CD4-positive, CD25-positive, alpha-beta regulatory T cell (primary cell): ENCODE measurements around the gene FCN2. TPM values are rescaled to one million over a fixed set of nuclear protein-coding genes. Genes with fewer than 3 reads are reported as not detected.
A peak's percentile ranks its signal among the peaks of the same experiment; 100 is the strongest.

ENCODE experiments used
- ATAC-seq, 2 donors: fragments of 150-1000 bp; cut with Tn5 transposase; one replicate each; pipeline ENCODE4 v1.10.0; 2021; ENCODE audit warnings: low read depth in 2 of 2, moderate number of reproducible peaks in 2 of 2, moderate library complexity in 1 of 2
- DNase-seq, 3 donors: peaks; one replicate each; pipeline versions ENCODE4 v3.0.0 to v3.0.0-alpha.2; 2012 to 2022; ENCODE audit warnings: mixed read lengths in 1 of 3
- H3K27ac ChIP-seq: one replicate; pipeline ENCODE4 v1.7.0; 2013; ENCODE audit warnings: mild to moderate bottlenecking, low read length; ENCODE audit not compliant: insufficient read depth, poor library complexity, severe bottlenecking
- H3K27me3 ChIP-seq: one replicate; pipeline ENCODE4 v1.7.0; 2013; ENCODE audit warnings: low read length; ENCODE audit not compliant: control insufficient read depth, insufficient read depth
- H3K36me3 ChIP-seq: one replicate; pipeline ENCODE4 v1.7.0; 2013; ENCODE audit warnings: mild to moderate bottlenecking, low read length, moderate library complexity; ENCODE audit not compliant: control insufficient read depth, insufficient read depth
- H3K4me1 ChIP-seq: 2 replicates; pipeline ENCODE4 v1.7.0; 2013; ENCODE audit warnings: mild to moderate bottlenecking, low read length; ENCODE audit not compliant: insufficient read depth, control insufficient read depth, poor library complexity, severe bottlenecking
- H3K4me3 ChIP-seq: one replicate; pipeline ENCODE4 v1.7.0; 2013; ENCODE audit warnings: low read depth, mild to moderate bottlenecking, low read length, moderate library complexity
- H3K9me3 ChIP-seq, 2 experiments: 1 replicate in 1 of 2; 2 replicates in 1 of 2; pipeline ENCODE4 v1.7.0; 2013; ENCODE audit warnings: low read length in 2 of 2, mild to moderate bottlenecking in 1 of 2, moderate library complexity in 1 of 2; ENCODE audit not compliant: control insufficient read depth in 2 of 2
- H3K27ac Mint-ChIP-seq, 3 donors: one replicate each; pipeline ENCODE4 v1.8.0; 2020 to 2022; ENCODE audit warnings: mild to moderate bottlenecking in 3 of 3, mixed read lengths in 3 of 3, moderate library complexity in 2 of 3
- H3K27me3 Mint-ChIP-seq: one replicate; pipeline ENCODE4 v1.8.0; 2022; ENCODE audit warnings: mild to moderate bottlenecking, mixed read lengths
- H3K36me3 Mint-ChIP-seq: one replicate; pipeline ENCODE4 v1.8.0; 2020; ENCODE audit warnings: mixed read lengths
- H3K4me1 Mint-ChIP-seq, 4 donors: one replicate each; pipeline ENCODE4 v1.8.0; 2020 to 2022; ENCODE audit warnings: mixed read lengths in 4 of 4, mild to moderate bottlenecking in 1 of 4
- H3K4me3 Mint-ChIP-seq, 4 donors: one replicate each; pipeline ENCODE4 v1.8.0; 2020 to 2022; ENCODE audit warnings: mild to moderate bottlenecking in 4 of 4, mixed read lengths in 4 of 4, moderate library complexity in 3 of 4
- H3K9me3 Mint-ChIP-seq, 7 donors: one replicate each; pipeline ENCODE4 v1.8.0; 2020 to 2022; ENCODE audit warnings: mixed read lengths in 7 of 7, mild to moderate bottlenecking in 3 of 7, moderate library complexity in 2 of 7
- polyA plus RNA-seq, 4 donors: library from polyadenylated mRNA; unstranded; fragments of 300-500 nt; fragmentation: Illumina TruSeq; gene quantifications; one replicate each; pipeline ENCODE4 v1.2.3, GENCODE V29; 2021
- total RNA-seq: library from RNA; stranded (reverse); gene quantifications from one replicate; pipeline ENCODE4 v1.2.3, GENCODE V29; 2022

The FCN2 gene
- total and polyA plus RNA-seq, 5 donors from 2014 or later, result not detected

DNA sequence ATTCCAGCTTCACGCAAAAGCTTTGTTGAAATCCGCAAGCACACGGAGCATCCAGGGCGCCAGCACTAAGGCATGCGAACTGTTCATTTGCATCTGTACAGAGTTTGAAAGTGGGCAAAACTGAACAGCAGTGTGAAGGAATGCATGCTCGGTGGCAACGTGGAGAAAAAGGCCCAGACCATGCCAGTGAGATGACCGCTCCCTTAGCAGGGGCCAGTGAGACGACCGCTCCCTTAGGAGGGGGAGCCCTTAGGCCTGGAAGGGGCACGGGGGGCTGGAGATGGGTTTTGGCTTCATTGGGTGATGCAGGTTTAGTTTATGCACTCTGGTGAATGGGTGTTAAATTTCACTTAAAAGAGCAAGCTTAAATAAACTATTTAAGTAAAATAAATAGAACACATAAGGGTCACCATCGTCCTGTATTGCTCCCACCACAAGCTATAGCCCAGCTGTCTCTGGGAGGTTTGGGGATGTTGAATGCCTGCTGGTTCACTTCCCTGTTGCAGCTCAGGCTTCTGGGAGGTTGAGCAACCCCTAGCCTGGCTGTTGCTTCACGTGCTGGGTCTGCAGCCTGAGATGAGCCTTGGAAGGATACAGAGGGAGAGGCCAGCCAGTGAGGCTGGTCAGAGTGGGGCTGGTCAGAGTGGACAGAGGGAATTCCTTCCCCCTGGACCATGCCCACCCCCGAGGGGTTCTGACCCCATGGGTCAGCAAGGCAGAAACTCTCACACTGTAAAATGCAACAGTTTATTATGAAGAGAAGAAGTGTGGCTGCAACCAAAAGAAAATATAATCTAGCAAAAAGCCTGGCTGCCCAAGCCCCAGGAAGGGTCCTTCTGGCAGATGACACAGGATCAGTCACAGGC is 41.7 kb downstream of the FCN2 start:
- ATAC-seq (no peak), DNase-seq (no peak)
- Mint-ChIP-seq H3K9me3 (peaks cover 0 to 14% (median 0%) of the 10 kb centered on the region in 7 donors), H3K27me3 (no peaks in the 10 kb centered on the region), H3K36me3 (no peaks in the 10 kb centered on the region), H3K4me3 (no peak overlapping the region), H3K4me1 (no peaks in the 10 kb centered on the region), H3K27ac (no peak overlapping the region)
- no peaks in the 10 kb centered on the region for H3K27me3 ChIP-seq
- no peaks in the 10 kb centered on the region for H3K4me1 ChIP-seq
- H3K36me3 ChIP-seq, result no peaks in the 10 kb centered on the region
- no peak overlapping the region for H3K27ac ChIP-seq
- peaks cover 0 to 10% of the 10 kb centered on the region in 2 experiments for H3K9me3 ChIP-seq
- H3K4me3 ChIP-seq, result no peak overlapping the region

DNA sequence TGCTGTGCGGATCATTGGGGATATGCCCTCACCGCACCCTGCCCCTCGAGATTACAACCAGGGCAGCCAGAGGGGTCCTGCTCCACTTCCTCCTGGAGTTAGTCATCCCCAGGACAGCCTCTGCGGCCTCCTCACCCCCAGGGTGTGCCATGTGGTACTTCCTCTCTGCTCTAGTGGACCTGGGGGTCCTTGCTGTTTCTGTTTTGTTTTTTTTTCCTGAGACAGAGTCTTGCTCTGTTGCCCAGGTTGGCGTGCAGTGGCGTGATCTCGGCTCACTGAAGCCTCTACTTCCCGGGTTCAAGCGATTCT is 42.3 kb downstream of the FCN2 start:
- H3K36me3 ChIP-seq, result no peaks in the 10 kb centered on the region
- ATAC-seq (no peak), DNase-seq (no peak)
- H3K27me3 ChIP-seq, result no peaks in the 10 kb centered on the region
- Mint-ChIP-seq H3K9me3 (peaks cover 0 to 14% (median 0%) of the 10 kb centered on the region in 7 donors), H3K27ac (no peak overlapping the region), H3K36me3 (no peaks in the 10 kb centered on the region), H3K4me1 (no peaks in the 10 kb centered on the region), H3K4me3 (no peak overlapping the region), H3K27me3 (no peaks in the 10 kb centered on the region)
- peaks cover 0 to 10% of the 10 kb centered on the region in 2 experiments for H3K9me3 ChIP-seq
- H3K4me1 ChIP-seq, result no peaks in the 10 kb centered on the region
- H3K4me3 ChIP-seq, result no peak overlapping the region
- H3K27ac ChIP-seq, result no peak overlapping the region

DNA sequence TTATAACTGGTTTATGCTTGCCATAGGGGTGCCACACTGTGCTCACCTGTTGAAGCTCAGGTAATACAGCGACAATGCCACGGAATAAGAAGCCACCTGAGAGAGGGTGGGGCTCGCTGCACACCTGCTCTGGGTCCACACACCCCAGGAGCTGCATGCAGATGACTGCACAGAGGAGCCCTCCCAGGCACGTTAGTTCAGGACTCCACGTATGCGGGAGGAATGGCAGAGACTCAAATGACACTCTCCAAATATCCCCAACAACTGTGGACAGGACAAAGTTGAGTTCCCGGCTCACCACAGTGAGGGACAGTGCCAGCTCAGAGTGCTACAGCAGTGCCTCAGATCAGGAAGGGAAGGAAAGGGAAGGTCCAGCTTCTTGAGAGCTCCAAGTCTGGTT is 42.9 kb downstream of the FCN2 start:
- DNase-seq, result no peak

DNA sequence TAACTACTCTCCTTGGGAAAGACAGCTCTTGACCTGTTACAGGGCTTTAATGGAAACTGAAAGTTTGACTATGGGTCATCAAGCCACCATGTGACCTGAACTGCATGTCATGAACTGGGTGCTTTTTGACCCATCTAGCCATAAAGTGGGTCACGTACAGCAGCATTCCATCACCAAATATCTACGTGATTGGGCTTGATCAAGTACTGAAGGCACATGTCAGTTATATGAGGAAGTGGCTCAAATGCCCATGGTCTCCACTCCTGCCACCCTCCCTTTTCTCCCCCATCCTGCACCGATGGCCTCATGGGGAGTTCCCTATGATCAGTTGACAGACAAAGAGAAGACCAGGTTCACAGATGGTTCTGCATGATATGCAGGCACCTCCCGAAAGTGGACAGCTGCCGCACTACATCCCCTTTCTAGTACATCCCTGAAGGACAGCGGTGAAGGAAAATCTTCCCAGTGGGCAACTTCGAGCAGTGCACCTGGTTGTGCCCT is 44.5 kb downstream of the FCN2 start:
- H3K36me3 Mint-ChIP-seq, result no peaks in the 10 kb centered on the region
- H3K27me3 Mint-ChIP-seq, result no peaks in the 10 kb centered on the region
- no peak overlapping the region for H3K27ac Mint-ChIP-seq
- no peaks in the 10 kb centered on the region for H3K36me3 ChIP-seq
- H3K27ac ChIP-seq, result no peak overlapping the region
- ATAC-seq (no peak), DNase-seq (no peak)
- H3K4me3 ChIP-seq, result no peak overlapping the region
- no peaks in the 10 kb centered on the region for H3K4me1 Mint-ChIP-seq
- no peaks in the 10 kb centered on the region for H3K27me3 ChIP-seq
- no peaks in the 10 kb centered on the region for H3K4me1 ChIP-seq
- H3K4me3 Mint-ChIP-seq, result no peak overlapping the region
- H3K9me3 ChIP-seq, result no peaks in the 10 kb centered on the region
- H3K9me3 Mint-ChIP-seq, result peaks cover 0 to 2% (median 0%) of the 10 kb centered on the region in 7 donors

More for the DNA sequence above, 42.9 kb downstream of the FCN2 start:
- Histone ChIP-seq H3K4me3 (no peak overlapping the region), H3K36me3 (no peaks in the 10 kb centered on the region), H3K27me3 (no peaks in the 10 kb centered on the region), H3K4me1 (no peaks in the 10 kb centered on the region), H3K27ac (no peak overlapping the region), H3K9me3 (peaks cover 0 to 10% of the 10 kb centered on the region in 2 experiments)
- Mint-ChIP-seq H3K4me3 (no peak overlapping the region), H3K27me3 (no peaks in the 10 kb centered on the region), H3K36me3 (no peaks in the 10 kb centered on the region), H3K27ac (peak overlapping the region in 1 of 3 donors; percentile 74), H3K4me1 (no peaks in the 10 kb centered on the region), H3K9me3 (peaks cover 0 to 13% (median 0%) of the 10 kb centered on the region in 7 donors)
- ATAC-seq, result no peak

DNA sequence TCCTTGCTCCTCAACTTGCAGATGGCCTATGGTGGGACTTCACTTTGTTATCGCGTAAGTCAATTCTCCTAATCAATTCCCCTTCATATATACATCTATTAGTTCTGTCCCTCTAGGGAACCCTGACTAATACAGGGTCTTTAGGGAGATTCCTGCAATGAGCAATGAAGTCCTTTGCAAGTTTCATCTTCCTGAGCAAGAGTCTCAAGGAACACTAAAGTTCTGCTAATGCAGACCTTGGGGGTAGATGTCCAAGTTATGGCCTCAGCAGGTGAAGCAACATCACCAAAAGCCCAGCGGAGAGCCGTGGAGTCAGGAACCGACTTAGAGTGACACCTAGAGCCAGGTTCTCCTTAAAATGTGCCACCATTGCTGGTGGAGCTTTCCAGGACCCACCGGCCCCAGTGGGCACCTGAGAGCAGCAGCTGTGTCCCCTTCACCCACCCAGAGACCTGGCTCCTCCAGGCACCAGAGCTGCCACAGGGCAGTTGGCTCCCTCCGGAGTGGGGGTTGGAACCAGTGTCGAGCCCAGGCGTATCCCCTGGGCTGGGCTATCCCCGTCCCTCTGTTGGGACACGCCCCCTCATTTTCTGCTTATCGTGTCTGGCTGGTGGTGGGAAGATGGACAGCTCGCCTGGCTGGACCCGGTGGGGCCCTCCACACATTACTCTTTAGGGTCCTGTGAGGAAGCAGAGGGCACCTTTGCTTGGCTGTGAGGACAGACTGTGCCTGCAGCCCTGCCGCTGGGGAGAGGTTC is 48.0 kb downstream of the FCN2 start:
- no peaks in the 10 kb centered on the region for H3K36me3 Mint-ChIP-seq
- Histone ChIP-seq H3K27ac (no peak overlapping the region), H3K36me3 (no peaks in the 10 kb centered on the region), H3K4me3 (no peak overlapping the region), H3K4me1 (no peaks in the 10 kb centered on the region), H3K27me3 (no peaks in the 10 kb centered on the region), H3K9me3 (no peaks in the 10 kb centered on the region)
- H3K9me3 Mint-ChIP-seq, result peaks cover 0 to 4% (median 1%) of the 10 kb centered on the region in 7 donors
- H3K27me3 Mint-ChIP-seq, result peaks cover 7% of the 10 kb centered on the region
- no peaks in the 10 kb centered on the region for H3K4me1 Mint-ChIP-seq
- ATAC-seq (peak in 1 of 2 donors; percentile 16), DNase-seq (no peak)
- H3K27ac Mint-ChIP-seq, result peak overlapping the region in 1 of 3 donors; percentile 43
- no peak overlapping the region for H3K4me3 Mint-ChIP-seq

DNA sequence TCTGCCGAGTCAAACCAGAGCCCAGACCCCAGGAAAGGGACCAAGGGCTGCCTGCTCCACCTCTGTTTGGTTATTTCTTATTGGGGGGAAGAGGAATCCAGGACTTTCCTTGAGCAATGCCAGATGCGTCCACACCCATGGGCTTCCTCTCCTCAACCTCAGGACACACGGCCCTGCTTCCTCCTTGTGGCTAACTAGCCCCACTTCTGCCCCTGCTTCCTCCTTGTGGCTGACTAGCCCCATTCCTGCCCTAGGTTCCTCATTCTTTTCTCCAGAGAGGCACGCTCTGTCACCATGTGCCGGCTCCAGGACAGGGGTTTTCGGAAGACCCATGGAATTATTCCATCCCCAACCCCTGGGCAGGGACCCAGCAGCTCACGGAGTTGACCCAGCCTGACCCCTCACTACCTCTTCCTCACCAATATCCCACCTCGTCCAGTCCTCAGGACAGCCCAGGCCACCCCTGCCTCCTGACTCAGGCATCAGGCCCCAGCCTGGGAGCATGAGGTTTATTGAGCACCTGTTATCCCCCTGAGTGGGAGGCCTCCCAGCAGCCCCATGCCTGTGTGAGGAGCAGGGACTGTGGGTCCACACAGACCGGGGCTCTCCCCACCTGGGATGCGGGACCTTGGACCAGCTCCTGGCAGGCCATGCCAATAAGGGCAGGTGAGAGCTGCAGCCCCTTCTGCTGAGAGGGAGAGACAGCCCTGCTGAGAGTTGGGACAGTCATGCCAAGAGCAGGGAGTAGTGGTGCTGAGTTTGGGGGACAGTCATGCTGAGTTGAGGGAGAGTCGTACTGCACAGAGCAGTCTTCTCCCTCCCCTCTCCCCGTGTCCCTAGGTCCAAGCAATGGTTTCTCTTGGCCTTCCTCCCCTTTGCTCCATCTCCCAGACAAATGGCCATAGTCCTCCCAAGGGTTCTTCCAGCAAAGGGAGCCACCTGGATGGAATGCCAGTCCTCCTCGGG is 48.9 kb downstream of the FCN2 start:
- H3K27me3 Mint-ChIP-seq, result peaks cover 7% of the 10 kb centered on the region
- DNase-seq (no peak), ATAC-seq (peak in 1 of 2 donors; percentile 16)
- H3K4me3 ChIP-seq, result no peak overlapping the region
- H3K9me3 Mint-ChIP-seq, result peaks cover 0 to 4% (median 1%) of the 10 kb centered on the region in 7 donors
- no peak overlapping the region for H3K4me3 Mint-ChIP-seq
- no peaks in the 10 kb centered on the region for H3K36me3 Mint-ChIP-seq
- peak overlapping the region in 1 of 3 donors; percentile 43 for H3K27ac Mint-ChIP-seq
- no peaks in the 10 kb centered on the region for H3K36me3 ChIP-seq
- H3K27me3 ChIP-seq, result no peaks in the 10 kb centered on the region
- no peak overlapping the region for H3K27ac ChIP-seq
- H3K9me3 ChIP-seq, result no peaks in the 10 kb centered on the region
- H3K4me1 Mint-ChIP-seq, result no peaks in the 10 kb centered on the region
- H3K4me1 ChIP-seq, result no peaks in the 10 kb centered on the region

DNA sequence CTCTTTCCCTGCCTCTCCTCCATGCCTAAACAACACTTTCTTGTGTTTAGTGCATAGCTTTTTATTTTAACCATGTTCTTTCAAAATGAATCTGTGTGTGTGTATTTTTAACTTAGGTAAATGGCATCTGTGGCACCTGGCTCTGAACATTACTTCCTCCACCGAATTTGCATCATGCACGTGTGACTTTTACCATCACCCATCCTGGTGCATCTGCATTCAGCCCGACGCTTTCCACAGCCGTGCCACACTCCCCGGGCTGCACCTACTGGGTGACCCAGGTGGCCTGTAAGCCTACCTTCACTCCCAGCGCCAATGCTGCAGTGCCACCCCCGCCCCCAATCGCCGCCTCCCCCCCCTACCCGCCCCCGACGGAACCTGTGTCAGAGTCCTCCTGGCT is 49.8 kb downstream of the FCN2 start:
- H3K36me3 Mint-ChIP-seq, result no peaks in the 10 kb centered on the region
- no peak overlapping the region for H3K4me3 ChIP-seq

More for the DNA sequence above, 49.8 kb downstream of the FCN2 start:
- ATAC-seq (no peak), DNase-seq (no peak)
- Histone ChIP-seq H3K36me3 (no peaks in the 10 kb centered on the region), H3K4me1 (no peaks in the 10 kb centered on the region), H3K27ac (no peak overlapping the region), H3K9me3 (no peaks in the 10 kb centered on the region), H3K27me3 (no peaks in the 10 kb centered on the region)
- peaks cover 7% of the 10 kb centered on the region for H3K27me3 Mint-ChIP-seq
- H3K4me3 Mint-ChIP-seq, result no peak overlapping the region
- H3K4me1 Mint-ChIP-seq, result no peaks in the 10 kb centered on the region
- H3K9me3 Mint-ChIP-seq, result peaks cover 0 to 4% (median 1%) of the 10 kb centered on the region in 7 donors
- H3K27ac Mint-ChIP-seq, result no peak overlapping the region
